WERI-Rb-1 (cell line): ENCODE measurements around the gene ARHGEF4.

Source experiments
- DNase-seq: peaks from one replicate; pipeline ENCODE4 v3.0.0-alpha.2; 2020
- H3K27ac ChIP-seq: fragments of 250-450 bp; sonication (Bioruptor Pico); 2 replicates; pipeline ENCODE4 v1.5.1; 2020; ENCODE audit warnings: mild to moderate bottlenecking, moderate library complexity
- H3K27me3 ChIP-seq: fragments of 250-450 bp; sonication (Bioruptor Pico); 2 replicates; pipeline ENCODE4 v1.5.1; 2021; ENCODE audit warnings: mild to moderate bottlenecking, low read depth, moderate library complexity; ENCODE audit not compliant: insufficient read depth, severe bottlenecking
- H3K36me3 ChIP-seq: fragments of 250-450 bp; sonication (Bioruptor Pico); 2 replicates; pipeline ENCODE4 v1.5.1; 2020; ENCODE audit warnings: mild to moderate bottlenecking, moderate library complexity
- H3K4me3 ChIP-seq: 2 replicates; pipeline ENCODE4 v1.5.1; 2011; ENCODE audit warnings: low read depth, mild to moderate bottlenecking, control low read depth, low read length
- H3K9me3 ChIP-seq: fragments of 250-450 bp; sonication (Bioruptor Pico); 2 replicates; pipeline ENCODE4 v1.5.1; 2021; ENCODE audit warnings: mild to moderate bottlenecking, moderate library complexity; ENCODE audit not compliant: severe bottlenecking
- TF ChIP-seq, protein P1 (sequence below): IDR thresholded peaks from 2 replicates; pipeline ENCODE4 v1.5.1; 2011; ENCODE audit warnings: low read depth, mild to moderate bottlenecking, control low read depth, inconsistent platforms, low read length

Gene ARHGEF4

DNA sequence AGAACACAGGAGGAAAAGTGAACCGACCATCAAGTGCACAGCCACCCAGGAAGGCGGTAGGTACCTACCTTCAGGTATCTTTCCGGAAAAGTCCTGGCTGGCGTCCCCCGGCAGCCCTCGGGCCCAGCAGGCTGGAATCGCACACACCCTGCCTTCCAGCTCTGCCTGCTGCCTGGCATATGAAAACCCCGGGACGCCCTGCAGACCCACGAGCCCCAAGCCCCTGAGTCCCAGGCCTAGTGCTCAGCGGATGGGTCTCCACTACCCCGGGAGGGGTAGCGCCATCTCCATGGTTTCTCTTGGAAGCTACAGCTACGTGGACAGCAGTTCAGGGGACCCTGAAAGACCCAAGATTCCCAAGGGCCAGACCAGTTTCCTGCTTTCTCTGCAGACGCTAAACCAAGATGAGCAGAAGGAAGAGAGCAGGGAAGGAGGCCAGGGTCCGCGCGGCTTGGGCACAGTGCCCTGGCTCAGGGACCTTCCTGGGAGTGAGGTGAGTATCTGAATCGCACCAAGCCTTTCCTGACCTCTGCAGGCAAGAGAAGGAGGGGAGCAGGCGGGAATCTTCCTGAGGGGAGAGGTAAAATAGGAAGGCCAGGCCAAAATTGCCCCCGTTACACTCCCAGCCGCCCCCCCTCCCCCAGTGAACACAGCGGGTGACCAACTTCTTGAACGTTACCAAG lies 80.4 kb downstream of the ARHGEF4 start:
- H3K9me3 ChIP-seq: no peaks in the 10 kb centered on the region
- TF ChIP-seq, protein P1, sequence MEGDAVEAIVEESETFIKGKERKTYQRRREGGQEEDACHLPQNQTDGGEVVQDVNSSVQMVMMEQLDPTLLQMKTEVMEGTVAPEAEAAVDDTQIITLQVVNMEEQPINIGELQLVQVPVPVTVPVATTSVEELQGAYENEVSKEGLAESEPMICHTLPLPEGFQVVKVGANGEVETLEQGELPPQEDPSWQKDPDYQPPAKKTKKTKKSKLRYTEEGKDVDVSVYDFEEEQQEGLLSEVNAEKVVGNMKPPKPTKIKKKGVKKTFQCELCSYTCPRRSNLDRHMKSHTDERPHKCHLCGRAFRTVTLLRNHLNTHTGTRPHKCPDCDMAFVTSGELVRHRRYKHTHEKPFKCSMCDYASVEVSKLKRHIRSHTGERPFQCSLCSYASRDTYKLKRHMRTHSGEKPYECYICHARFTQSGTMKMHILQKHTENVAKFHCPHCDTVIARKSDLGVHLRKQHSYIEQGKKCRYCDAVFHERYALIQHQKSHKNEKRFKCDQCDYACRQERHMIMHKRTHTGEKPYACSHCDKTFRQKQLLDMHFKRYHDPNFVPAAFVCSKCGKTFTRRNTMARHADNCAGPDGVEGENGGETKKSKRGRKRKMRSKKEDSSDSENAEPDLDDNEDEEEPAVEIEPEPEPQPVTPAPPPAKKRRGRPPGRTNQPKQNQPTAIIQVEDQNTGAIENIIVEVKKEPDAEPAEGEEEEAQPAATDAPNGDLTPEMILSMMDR: no peak
- no peak for DNase-seq
- H3K27me3 ChIP-seq: no peaks in the 10 kb centered on the region
- no peaks in the 10 kb centered on the region for H3K36me3 ChIP-seq
- H3K27ac ChIP-seq: no peak overlapping the region
- H3K4me3 ChIP-seq: no peak overlapping the region

- H3K9me3 ChIP-seq: no peaks in the 10 kb centered on the region
- H3K27me3 ChIP-seq: no peaks in the 10 kb centered on the region
- no peaks in the 10 kb centered on the region for H3K36me3 ChIP-seq
- H3K4me3 ChIP-seq: no peak overlapping the region
- no peak overlapping the region for H3K27ac ChIP-seq
- TF ChIP-seq, protein P1: no peak
- DNase-seq: no peak
Measured at GRCh38 chr2:130918393-130918792, 81.7 kb downstream of the ARHGEF4 start.

DNA sequence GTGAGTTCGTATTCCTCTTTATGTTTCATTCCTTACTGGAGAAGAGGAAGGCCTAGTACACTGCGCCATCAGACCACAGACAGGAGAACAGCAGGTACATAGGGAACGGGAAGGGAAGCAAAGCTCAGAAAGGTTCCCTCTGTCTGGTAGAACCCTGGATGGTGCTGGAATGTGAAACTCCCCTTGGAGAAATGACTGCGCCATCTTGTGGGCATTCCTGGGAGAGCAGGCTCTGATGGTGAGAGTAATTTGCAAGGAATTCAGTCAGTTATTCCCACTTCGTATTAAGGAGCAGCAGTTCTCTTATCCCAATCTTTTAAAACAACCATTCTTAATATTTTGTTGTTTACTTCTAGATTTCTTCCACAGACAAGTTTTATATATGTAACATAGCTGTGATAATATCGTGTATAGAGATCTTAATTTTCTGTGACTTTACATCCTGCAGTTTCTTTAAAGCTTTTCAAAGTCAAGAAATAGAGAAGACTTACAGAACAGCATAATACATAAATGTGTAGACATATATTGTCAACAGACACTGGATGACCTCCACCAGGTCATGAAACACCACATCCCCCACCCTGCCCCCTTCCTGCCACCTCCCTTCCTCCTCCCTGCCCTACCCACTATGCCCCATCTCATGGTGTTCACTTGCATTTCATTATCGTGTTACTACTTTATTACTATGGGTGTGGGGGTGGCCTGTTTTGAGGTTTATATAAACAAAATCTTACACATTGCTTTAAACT lies 83.9 kb downstream of the ARHGEF4 start:
- DNase-seq: peak; percentile 74
- Histone ChIP-seq H3K27me3 (no peaks in the 10 kb centered on the region), H3K36me3 (no peaks in the 10 kb centered on the region), H3K9me3 (no peaks in the 10 kb centered on the region), H3K27ac (no peak overlapping the region), H3K4me3 (no peak overlapping the region)
- TF ChIP-seq, protein P1: peak; percentile 82

- Histone ChIP-seq H3K27me3 (no peaks in the 10 kb centered on the region), H3K36me3 (no peaks in the 10 kb centered on the region), H3K4me3 (no peak overlapping the region), H3K27ac (no peak overlapping the region), H3K9me3 (no peaks in the 10 kb centered on the region)
- no peak for DNase-seq
- TF ChIP-seq, protein P1: no peak
Measured at GRCh38 chr2:130921164-130921476, 84.4 kb downstream of the ARHGEF4 start.

GRCh38 chr2:130922417-130922816 lies 85.7 kb downstream of the ARHGEF4 start:
- Histone ChIP-seq H3K36me3 (no peaks in the 10 kb centered on the region), H3K9me3 (no peaks in the 10 kb centered on the region), H3K27me3 (no peaks in the 10 kb centered on the region), H3K27ac (no peak overlapping the region), H3K4me3 (no peak overlapping the region)
- TF ChIP-seq, protein P1: no peak
- no peak for DNase-seq
